GM12875 (cell line): ENCODE results near the gene SLC38A8.

ENCODE experiments used
- H3K4me3 ChIP-seq: one replicate; pipeline ENCODE4 v1.5.1; 2011; ENCODE audit warnings: low read depth, low read length, control low read depth
- CTCF ChIP-seq: IDR thresholded peaks from 2 replicates; pipeline ENCODE4 v1.5.1; 2011; ENCODE audit warnings: low read depth, mild to moderate bottlenecking, control low read depth, inconsistent platforms, low read length, moderate library complexity, borderline replicate concordance; ENCODE audit not compliant: insufficient read depth

SLC38A8 gene

GRCh38 chr16:84040226-84040822 lies 2.3 kb downstream of the SLC38A8 start:
- TF ChIP-seq CTCF = no peak
- no peak overlapping the region for H3K4me3 ChIP-seq

- TF ChIP-seq CTCF = no peak
- H3K4me3 ChIP-seq = no peak overlapping the region
Observed at GRCh38 chr16:84039696-84040095, 2.9 kb downstream of the SLC38A8 start.

- no peak overlapping the region for H3K4me3 ChIP-seq
- TF ChIP-seq CTCF = no peak
Observed at GRCh38 chr16:84038469-84038868, 4.1 kb downstream of the SLC38A8 start.

GRCh38 chr16:84036982-84037425 lies 5.6 kb downstream of the SLC38A8 start:
- no peak overlapping the region for H3K4me3 ChIP-seq
- no peak for TF ChIP-seq CTCF

DNA sequence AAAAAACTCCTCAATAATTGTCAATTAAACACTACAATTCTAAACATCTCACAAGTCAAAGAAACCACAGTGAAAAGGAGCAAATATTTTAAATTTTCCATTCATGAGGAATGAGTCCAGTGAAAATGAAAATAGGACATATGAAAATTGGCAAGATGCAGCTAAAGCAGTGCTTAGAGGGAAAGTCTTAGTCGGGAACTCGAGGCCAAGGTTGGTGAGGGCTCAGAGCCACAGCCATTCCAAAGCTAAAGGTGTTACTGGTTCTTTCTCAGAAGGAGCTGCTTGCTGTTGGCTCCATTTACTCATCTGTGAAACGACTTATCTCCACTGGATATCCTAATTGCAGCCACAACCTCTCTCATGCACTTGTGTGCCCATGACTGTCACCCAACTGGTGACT lies 6.5 kb downstream of the SLC38A8 start:
- TF ChIP-seq CTCF = no peak
- no peak overlapping the region for H3K4me3 ChIP-seq

DNA sequence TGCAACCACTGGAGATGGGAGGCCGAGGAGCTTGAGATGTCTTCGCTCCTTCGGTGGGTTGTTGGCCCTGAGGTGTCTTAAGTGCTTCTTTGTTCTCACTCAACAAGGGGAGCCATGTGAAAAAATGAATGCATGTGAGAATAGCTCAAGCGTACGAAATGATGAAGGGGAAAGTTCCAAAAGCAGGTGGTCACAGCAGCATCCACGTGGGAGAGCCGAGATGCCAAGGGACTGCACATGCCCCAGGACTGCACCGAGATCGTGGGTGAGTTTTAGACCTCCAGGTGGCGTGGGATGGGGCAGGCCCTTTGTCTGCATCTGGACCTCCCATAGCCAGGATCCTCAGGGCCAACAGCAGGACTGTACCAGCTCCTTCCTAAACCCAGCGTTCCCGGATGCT lies 8.1 kb downstream of the SLC38A8 start:
- H3K4me3 ChIP-seq = no peak overlapping the region
- no peak for TF ChIP-seq CTCF
